ENCODE measurements around the gene PCDHB11. TPM values are rescaled to one million over a fixed set of nuclear protein-coding genes. Genes with fewer than 3 reads are reported as not detected.
A peak's percentile ranks its signal among the peaks of the same experiment; 100 is the strongest.
"Not testable (repeated sequence)": the region's sequence is repeated elsewhere in the genome, so short reads cannot be mapped to it uniquely, and the experiment has no call there.

The PCDHB11 gene
- 1 to 10 TPM; 1.8 to 2.4 TPM for total RNA-seq

DNA sequence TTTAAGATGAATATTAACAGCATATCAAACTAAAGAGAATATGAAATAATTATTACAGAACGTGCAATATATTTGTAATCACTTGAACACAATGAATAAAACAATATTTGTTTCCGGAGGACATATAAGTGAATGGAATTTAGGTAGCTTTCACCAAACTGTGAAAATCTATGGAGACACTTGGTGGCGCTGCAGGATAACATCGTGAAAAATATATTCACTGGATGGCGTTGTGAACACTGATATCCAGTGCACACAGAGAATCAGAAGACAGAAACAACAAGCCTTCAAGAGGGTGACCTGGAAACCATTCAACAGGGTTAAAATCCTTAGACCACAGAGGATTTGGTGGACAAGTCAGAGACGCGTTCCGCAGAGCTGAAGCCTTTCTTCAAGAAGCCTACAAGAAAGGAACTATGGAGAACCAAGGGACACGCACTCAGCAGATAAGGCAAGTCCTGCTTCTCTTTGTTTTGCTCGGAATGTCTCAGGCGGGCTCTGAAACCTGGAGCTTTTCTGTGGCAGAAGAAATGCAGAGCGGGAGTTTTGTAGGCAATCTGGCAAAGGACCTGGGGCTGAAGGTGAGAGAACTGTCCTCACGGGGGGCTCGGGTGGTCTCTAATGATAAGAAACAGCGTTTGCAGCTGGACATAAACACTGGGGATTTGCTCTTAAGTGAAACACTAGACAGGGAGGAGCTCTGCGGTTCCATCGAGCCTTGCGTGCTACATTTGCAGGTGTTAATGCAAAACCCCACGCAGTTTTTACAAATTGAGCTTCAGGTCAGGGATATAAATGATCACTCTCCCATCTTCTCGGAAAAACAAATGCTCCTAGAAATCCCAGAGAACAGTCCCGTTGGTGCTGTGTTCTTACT, at the start of gene PCDHB11:
Gene PCDHB11, plus strand, starts transcription at position 269 of the 877 bp plus-strand sequence. Its CDS starts 148 bp downstream, at position 417.
- no peaks in the 10 kb centered on the region for H3K36me3 ChIP-seq
- no peak within 1 kb of the TSS for H3K27ac ChIP-seq
- DNase-seq (ENCODE audit: low spot score): no peak
- no peaks in the 10 kb centered on the region for H3K4me1 ChIP-seq
- TF ChIP-seq, protein P1, sequence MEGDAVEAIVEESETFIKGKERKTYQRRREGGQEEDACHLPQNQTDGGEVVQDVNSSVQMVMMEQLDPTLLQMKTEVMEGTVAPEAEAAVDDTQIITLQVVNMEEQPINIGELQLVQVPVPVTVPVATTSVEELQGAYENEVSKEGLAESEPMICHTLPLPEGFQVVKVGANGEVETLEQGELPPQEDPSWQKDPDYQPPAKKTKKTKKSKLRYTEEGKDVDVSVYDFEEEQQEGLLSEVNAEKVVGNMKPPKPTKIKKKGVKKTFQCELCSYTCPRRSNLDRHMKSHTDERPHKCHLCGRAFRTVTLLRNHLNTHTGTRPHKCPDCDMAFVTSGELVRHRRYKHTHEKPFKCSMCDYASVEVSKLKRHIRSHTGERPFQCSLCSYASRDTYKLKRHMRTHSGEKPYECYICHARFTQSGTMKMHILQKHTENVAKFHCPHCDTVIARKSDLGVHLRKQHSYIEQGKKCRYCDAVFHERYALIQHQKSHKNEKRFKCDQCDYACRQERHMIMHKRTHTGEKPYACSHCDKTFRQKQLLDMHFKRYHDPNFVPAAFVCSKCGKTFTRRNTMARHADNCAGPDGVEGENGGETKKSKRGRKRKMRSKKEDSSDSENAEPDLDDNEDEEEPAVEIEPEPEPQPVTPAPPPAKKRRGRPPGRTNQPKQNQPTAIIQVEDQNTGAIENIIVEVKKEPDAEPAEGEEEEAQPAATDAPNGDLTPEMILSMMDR (IDR thresholded peaks at IDR 0.05): no peak
- H3K4me3 ChIP-seq: no peak within 1 kb of the TSS
- H3K9me3 ChIP-seq: peaks cover 10 to 95% of the 10 kb centered on the region in 2 donors
- H3K27me3 ChIP-seq: no peaks in the 10 kb centered on the region

DNA sequence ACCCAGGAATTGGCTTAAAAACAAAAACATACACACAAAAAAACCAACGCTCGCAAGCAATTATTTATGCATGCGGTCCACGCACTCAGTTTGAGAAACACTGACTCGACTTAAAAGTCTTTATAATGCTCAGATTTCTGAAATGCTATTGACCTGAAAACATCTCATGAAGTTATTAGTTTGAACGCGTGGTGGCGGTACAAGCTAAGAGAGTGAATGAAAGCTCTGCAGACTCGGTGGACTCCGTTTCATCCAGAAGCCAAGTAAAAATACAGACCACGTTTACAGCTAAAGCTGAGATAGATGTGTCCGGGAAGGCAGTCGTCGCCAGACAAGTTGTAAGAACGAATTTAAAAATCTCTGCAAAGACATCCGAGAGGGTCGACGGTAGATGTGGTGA, 49.6 kb upstream of the PCDHB11 start, which contains the start of gene PCDHB6:
Gene PCDHB6, plus strand, starts transcription at position 246 of the 400 bp plus-strand sequence. CDS start 201 bp downstream, outside the sequence.
- H3K27ac ChIP-seq: no peak within 1 kb of the TSS
- H3K9me3 ChIP-seq: peaks cover 5 to 75% of the 10 kb centered on the region in 2 donors
- H3K36me3 ChIP-seq: no peaks in the 10 kb centered on the region
- TF ChIP-seq, protein P1 (IDR thresholded peaks at IDR 0.05): peak in 1 of 2 donors; percentile 18
- H3K27me3 ChIP-seq: no peaks in the 10 kb centered on the region
- DNase-seq (ENCODE audit: low spot score): no peak
- H3K4me1 ChIP-seq: no peaks in the 10 kb centered on the region
- H3K4me3 ChIP-seq: no peak within 1 kb of the TSS

DNA sequence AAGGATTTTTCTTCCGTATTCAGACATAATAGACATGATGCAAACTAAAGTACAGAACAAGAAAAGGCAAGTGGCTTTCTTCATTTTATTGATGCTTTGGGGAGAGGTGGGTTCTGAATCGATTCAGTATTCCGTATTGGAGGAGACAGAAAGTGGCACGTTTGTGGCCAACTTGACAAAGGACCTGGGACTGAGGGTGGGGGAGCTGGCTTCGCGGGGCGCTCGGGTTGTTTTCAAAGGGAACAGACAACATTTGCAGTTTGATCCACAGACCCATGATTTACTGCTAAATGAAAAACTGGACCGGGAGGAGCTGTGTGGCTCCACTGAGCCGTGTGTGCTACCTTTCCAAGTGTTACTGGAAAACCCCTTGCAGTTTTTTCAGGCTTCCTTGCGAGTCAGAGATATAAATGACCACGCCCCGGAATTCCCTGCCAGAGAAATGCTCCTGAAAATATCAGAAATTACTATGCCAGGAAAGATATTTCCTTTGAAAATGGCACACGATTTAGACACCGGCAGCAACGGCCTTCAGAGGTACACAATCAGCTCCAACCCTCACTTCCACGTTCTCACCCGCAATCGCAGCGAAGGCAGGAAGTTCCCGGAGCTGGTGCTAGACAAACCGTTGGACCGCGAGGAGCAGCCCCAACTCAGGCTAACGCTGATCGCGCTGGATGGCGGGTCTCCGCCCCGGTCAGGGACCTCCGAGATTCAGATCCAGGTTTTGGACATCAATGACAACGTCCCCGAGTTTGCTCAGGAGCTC, 49.0 kb upstream of the PCDHB11 start:
- Histone ChIP-seq H3K27ac (no peak overlapping the region), H3K9me3 (peaks cover 5 to 81% of the 10 kb centered on the region in 2 donors), H3K36me3 (no peaks in the 10 kb centered on the region), H3K4me3 (no peak overlapping the region), H3K4me1 (no peaks in the 10 kb centered on the region), H3K27me3 (no peaks in the 10 kb centered on the region)
- TF ChIP-seq, protein P1 (IDR thresholded peaks at IDR 0.05): no peak
- DNase-seq (ENCODE audit: low spot score): no peak

DNA sequence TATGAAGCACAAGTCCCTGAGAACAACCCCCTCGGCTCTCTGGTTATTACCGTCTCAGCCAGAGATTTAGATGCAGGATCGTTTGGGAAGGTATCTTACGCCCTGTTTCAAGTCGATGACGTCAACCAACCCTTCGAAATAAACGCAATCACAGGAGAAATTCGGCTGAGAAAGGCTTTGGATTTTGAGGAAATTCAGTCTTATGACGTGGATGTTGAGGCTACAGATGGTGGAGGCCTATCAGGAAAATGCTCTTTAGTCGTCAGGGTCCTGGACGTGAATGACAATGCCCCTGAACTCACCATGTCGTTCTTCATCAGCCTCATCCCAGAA, 48.5 kb upstream of the PCDHB11 start:
- Histone ChIP-seq H3K27me3 (no peaks in the 10 kb centered on the region), H3K4me1 (no peaks in the 10 kb centered on the region), H3K36me3 (no peaks in the 10 kb centered on the region), H3K27ac (no peak overlapping the region), H3K4me3 (no peak overlapping the region), H3K9me3 (peaks cover 5 to 86% of the 10 kb centered on the region in 2 donors)
- no peak for DNase-seq (ENCODE audit: low spot score)
- TF ChIP-seq, protein P1 (IDR thresholded peaks at IDR 0.05): no peak

DNA sequence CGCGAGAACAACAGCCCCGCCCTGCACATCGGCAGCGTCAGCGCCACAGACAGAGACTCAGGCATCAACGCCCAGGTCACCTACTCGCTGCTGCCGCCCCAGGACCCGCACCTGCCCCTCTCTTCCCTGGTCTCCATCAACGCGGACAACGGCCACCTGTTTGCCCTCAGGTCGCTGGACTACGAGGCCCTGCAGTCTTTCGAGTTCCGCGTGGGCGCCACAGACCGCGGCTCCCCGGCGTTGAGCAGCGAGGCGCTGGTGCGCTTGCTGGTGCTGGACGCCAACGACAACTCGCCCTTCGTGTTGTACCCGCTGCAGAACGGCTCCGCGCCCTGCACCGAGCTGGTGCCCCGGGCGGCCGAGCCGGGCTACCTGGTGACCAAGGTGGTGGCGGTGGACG, 47.8 kb upstream of the PCDHB11 start:
- not testable (repeated sequence) for DNase-seq (ENCODE audit: low spot score); H3K36me3 ChIP-seq; H3K27me3 ChIP-seq; H3K27ac ChIP-seq; H3K4me1 ChIP-seq; H3K4me3 ChIP-seq
- H3K9me3 ChIP-seq: peaks cover 5 to 91% of the 10 kb centered on the region in 2 donors

DNA sequence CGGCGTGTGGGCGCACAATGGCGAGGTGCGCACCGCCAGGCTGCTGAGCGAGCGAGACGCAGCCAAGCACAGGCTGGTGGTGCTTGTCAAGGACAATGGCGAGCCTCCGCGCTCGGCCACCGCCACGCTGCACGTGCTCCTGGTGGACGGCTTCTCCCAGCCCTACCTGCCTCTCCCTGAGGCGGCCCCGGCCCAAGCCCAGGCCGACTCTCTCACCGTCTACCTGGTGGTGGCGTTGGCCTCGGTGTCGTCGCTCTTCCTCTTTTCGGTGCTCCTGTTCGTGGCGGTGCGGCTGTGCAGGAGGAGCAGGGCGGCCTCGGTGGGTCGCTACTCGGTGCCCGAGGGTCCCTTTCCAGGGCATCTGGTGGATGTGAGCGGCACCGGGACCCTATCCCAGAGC, 47.3 kb upstream of the PCDHB11 start:
- H3K4me1 ChIP-seq; H3K27me3 ChIP-seq; H3K4me3 ChIP-seq; H3K36me3 ChIP-seq; DNase-seq (ENCODE audit: low spot score); H3K27ac ChIP-seq: not testable (repeated sequence)
- peaks cover 5 to 91% of the 10 kb centered on the region in 2 donors for H3K9me3 ChIP-seq
